Neural cell (in vitro differentiated cells): ENCODE measurements around the gene RAD51B. TPM values are rescaled to one million over a fixed set of nuclear protein-coding genes. Genes with fewer than 3 reads are reported as not detected.

Source experiments
- H2AFZ ChIP-seq: fragments of 200-600, 300-800 bp; sonication (generic), shearing (Covaris generic); 2 replicates; pipeline ENCODE4 v1.6.0; 2014; ENCODE audit warnings: low read depth, mild to moderate bottlenecking, antibody characterized with exemption, low read length, moderate library complexity
- H3F3A ChIP-seq: fragments of 200-600 bp; shearing (Covaris generic); 2 replicates; pipeline ENCODE4 v1.6.1; 2016; ENCODE audit warnings: mild to moderate bottlenecking, moderate library complexity, mixed read lengths, antibody characterized with exemption, low read length; ENCODE audit not compliant: insufficient read depth, poor library complexity, severe bottlenecking
- H3K27ac ChIP-seq: fragments of 200-600, 300-800 bp; sonication (generic), shearing (Covaris generic); 2 replicates; pipeline ENCODE4 v1.5.1; 2014; ENCODE audit warnings: mild to moderate bottlenecking, low read length, moderate library complexity
- H3K27me3 ChIP-seq: fragments of 300-800, 200-600 bp; sonication (generic), shearing (Covaris generic); 2 replicates; pipeline ENCODE4 v1.6.0; 2014; ENCODE audit warnings: mild to moderate bottlenecking, low read depth, low read length, moderate library complexity; ENCODE audit not compliant: insufficient read depth
- H3K36me3 ChIP-seq: fragments of 300-800, 200-600 bp; sonication (generic), shearing (Covaris generic); 2 replicates; pipeline ENCODE4 v1.5.1; 2014; ENCODE audit warnings: mild to moderate bottlenecking, antibody characterized with exemption, low read length, moderate library complexity; ENCODE audit not compliant: insufficient read depth
- H3K4me2 ChIP-seq: fragments of 300-800, 200-600 bp; sonication (generic), shearing (Covaris generic); 2 replicates; pipeline ENCODE4 v1.6.0; 2014; ENCODE audit warnings: mild to moderate bottlenecking, low read length
- H3K4me3 ChIP-seq: fragments of 300-800, 200-600 bp; sonication (generic), shearing (Covaris generic); 2 replicates; pipeline ENCODE4 v1.5.1; 2014; ENCODE audit warnings: mild to moderate bottlenecking, low read length, moderate library complexity
- H3K79me2 ChIP-seq: fragments of 200-600 bp; shearing (Covaris generic); replicated peaks from 2 replicates; pipeline ENCODE4 v1.6.0; 2014; ENCODE audit warnings: mild to moderate bottlenecking, low read length, moderate library complexity; ENCODE audit not compliant: insufficient read depth
- H3K9ac ChIP-seq: fragments of 300-800, 200-600 bp; sonication (generic), shearing (Covaris generic); 2 replicates; pipeline ENCODE4 v1.6.1; 2016; ENCODE audit warnings: mild to moderate bottlenecking, low read length, mixed read lengths
- H3K9me2 ChIP-seq: fragments of 200-600 bp; shearing (Covaris generic); 2 replicates; pipeline ENCODE4 v1.6.1; 2016; ENCODE audit warnings: mild to moderate bottlenecking, low read length, mixed read lengths; ENCODE audit not compliant: insufficient read depth
- H3K9me3 ChIP-seq: fragments of 200-600, 300-800 bp; sonication (generic), shearing (Covaris generic); 2 replicates; pipeline ENCODE4 v1.6.1; 2016; ENCODE audit warnings: mild to moderate bottlenecking, mixed run types, low read length, moderate library complexity, mixed read lengths
- H4K20me1 ChIP-seq: fragments of 200-600 bp; shearing (Covaris generic); 2 replicates; pipeline ENCODE4 v1.6.1; 2016; ENCODE audit warnings: mild to moderate bottlenecking, mixed run types; ENCODE audit not compliant: insufficient read depth
- EP300 ChIP-seq: fragments of 450-650 bp; conservative IDR thresholded peaks from 2 replicates; pipeline ENCODE4 v1.6.1; 2014; ENCODE audit warnings: antibody characterized with exemption, mild to moderate bottlenecking, moderate library complexity; ENCODE audit not compliant: poor library complexity, severe bottlenecking
- EZH2 ChIP-seq: fragments of 200-600, 300-800 bp; shearing (Covaris generic), sonication (generic); IDR thresholded peaks from 2 replicates; pipeline ENCODE4 v1.6.1; 2014; ENCODE audit warnings: antibody characterized with exemption, low read length, borderline replicate concordance, mild to moderate bottlenecking; ENCODE audit not compliant: insufficient read depth, poor library complexity, severe bottlenecking
- MXI1 ChIP-seq: fragments of 450-650 bp; conservative IDR thresholded peaks from 2 replicates; pipeline ENCODE4 v1.6.1; 2014; ENCODE audit warnings: antibody characterized with exemption, mild to moderate bottlenecking; ENCODE audit not compliant: poor library complexity, severe bottlenecking
- POLR2AphosphoS5 ChIP-seq: IDR thresholded peaks from 2 replicates; pipeline ENCODE4 v1.6.1; 2012
- RAD21 ChIP-seq: fragments of 450-650 bp; conservative IDR thresholded peaks from 2 replicates; pipeline ENCODE4 v1.6.1; 2014; ENCODE audit warnings: antibody characterized with exemption, mild to moderate bottlenecking, moderate library complexity
- REST ChIP-seq: IDR thresholded peaks from 2 replicates; pipeline ENCODE4 v1.6.1; 2012; ENCODE audit warnings: borderline replicate concordance
- SMC3 ChIP-seq: fragments of 450-650 bp; conservative IDR thresholded peaks from 2 replicates; pipeline ENCODE4 v1.6.1; 2014; ENCODE audit warnings: antibody characterized with exemption, mild to moderate bottlenecking, moderate library complexity; ENCODE audit not compliant: poor library complexity
- TAF1 ChIP-seq: IDR thresholded peaks from 2 replicates; pipeline ENCODE4 v1.6.1; 2012; ENCODE audit warnings: low read depth
- polyA plus RNA-seq: library from polyadenylated mRNA; depleted of rRNA; stranded (reverse); fragments of >200 nt; gene quantifications from 2 replicates; pipeline ENCODE4 v1.2.3, GENCODE V29; 2014
- TF ChIP-seq, protein P1 (sequence below): fragments of 450-650 bp; IDR thresholded peaks from 2 replicates; pipeline ENCODE4 v1.5.1; 2014; ENCODE audit warnings: antibody characterized with exemption, mild to moderate bottlenecking, moderate library complexity; ENCODE audit not compliant: poor library complexity, severe bottlenecking

RAD51B gene
- polyA plus RNA-seq, 1 donor from 2014 or later: 3.1 TPM

DNA sequence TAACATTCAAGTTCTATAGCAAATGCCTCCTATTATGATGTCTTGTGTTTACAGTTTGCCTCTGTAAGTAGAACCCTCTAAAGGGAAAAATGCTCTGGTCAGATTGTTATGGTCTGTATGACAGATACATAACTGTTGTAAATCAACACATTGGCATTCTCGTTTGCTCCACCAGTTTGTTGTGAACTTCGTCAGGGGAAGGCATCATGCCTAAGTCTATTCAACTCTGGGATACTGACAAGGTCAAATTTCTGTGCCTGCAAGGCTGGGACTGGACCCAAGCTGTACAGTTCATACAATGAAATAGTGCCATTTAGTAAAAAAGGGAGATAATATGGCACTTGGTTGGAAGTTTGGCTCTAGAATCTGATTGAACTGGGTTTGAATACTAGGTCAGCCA is 392.3 kb downstream of the RAD51B start:
- no peak overlapping the region for H3K4me2 ChIP-seq
- no peak overlapping the region for H3K4me3 ChIP-seq
- no peaks in the 10 kb centered on the region for H3F3A ChIP-seq
- no peaks in the 10 kb centered on the region for H3K79me2 ChIP-seq
- no peaks in the 10 kb centered on the region for H4K20me1 ChIP-seq
- no peaks in the 10 kb centered on the region for H3K27me3 ChIP-seq
- TF ChIP-seq EZH2: no peak
- TF ChIP-seq REST: no peak
- no peak for TF ChIP-seq TAF1
- TF ChIP-seq RAD21: no peak
- no peak for TF ChIP-seq MXI1
- no peak for TF ChIP-seq POLR2AphosphoS5
- no peak for TF ChIP-seq SMC3
- no peak for TF ChIP-seq EP300
- TF ChIP-seq, protein P1, sequence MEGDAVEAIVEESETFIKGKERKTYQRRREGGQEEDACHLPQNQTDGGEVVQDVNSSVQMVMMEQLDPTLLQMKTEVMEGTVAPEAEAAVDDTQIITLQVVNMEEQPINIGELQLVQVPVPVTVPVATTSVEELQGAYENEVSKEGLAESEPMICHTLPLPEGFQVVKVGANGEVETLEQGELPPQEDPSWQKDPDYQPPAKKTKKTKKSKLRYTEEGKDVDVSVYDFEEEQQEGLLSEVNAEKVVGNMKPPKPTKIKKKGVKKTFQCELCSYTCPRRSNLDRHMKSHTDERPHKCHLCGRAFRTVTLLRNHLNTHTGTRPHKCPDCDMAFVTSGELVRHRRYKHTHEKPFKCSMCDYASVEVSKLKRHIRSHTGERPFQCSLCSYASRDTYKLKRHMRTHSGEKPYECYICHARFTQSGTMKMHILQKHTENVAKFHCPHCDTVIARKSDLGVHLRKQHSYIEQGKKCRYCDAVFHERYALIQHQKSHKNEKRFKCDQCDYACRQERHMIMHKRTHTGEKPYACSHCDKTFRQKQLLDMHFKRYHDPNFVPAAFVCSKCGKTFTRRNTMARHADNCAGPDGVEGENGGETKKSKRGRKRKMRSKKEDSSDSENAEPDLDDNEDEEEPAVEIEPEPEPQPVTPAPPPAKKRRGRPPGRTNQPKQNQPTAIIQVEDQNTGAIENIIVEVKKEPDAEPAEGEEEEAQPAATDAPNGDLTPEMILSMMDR: no peak
- no peak overlapping the region for H2AFZ ChIP-seq
- H3K9me3 ChIP-seq: no peaks in the 10 kb centered on the region
- no peaks in the 10 kb centered on the region for H3K36me3 ChIP-seq
- H3K9me2 ChIP-seq: no peaks in the 10 kb centered on the region
- no peak overlapping the region for H3K27ac ChIP-seq
- no peak overlapping the region for H3K9ac ChIP-seq

- H2AFZ ChIP-seq: no peak overlapping the region
- no peaks in the 10 kb centered on the region for H3K9me2 ChIP-seq
- TF ChIP-seq EP300 (no peak), RAD21 (no peak), TAF1 (no peak), MXI1 (no peak), EZH2 (no peak), POLR2AphosphoS5 (no peak), REST (no peak), SMC3 (no peak)
- TF ChIP-seq, protein P1: no peak
- no peaks in the 10 kb centered on the region for H3K79me2 ChIP-seq
- H3K9ac ChIP-seq: no peak overlapping the region
- no peaks in the 10 kb centered on the region for H4K20me1 ChIP-seq
- no peaks in the 10 kb centered on the region for H3K27me3 ChIP-seq
- H3K9me3 ChIP-seq: no peaks in the 10 kb centered on the region
- no peaks in the 10 kb centered on the region for H3F3A ChIP-seq
- H3K4me2 ChIP-seq: no peak overlapping the region
- H3K4me3 ChIP-seq: no peak overlapping the region
- no peaks in the 10 kb centered on the region for H3K36me3 ChIP-seq
- no peak overlapping the region for H3K27ac ChIP-seq
These were observed 392.8 kb downstream of the RAD51B start for GRCh38 chr14:68212361-68212760.
